Effector memory CD8-positive, alpha-beta T cell (primary cell): ENCODE results near the gene JDP2.
A peak's percentile ranks its signal among the peaks of the same experiment; 100 is the strongest.

Experiments
- ATAC-seq: fragments of 150-1000 bp; cut with Tn5 transposase; replicated peaks from 2 replicates; pipeline ENCODE4 v1.10.0; 2021; ENCODE audit warnings: mild to moderate bottlenecking, moderate library complexity
- DNase-seq, 3 experiments: peaks; one replicate each; pipeline ENCODE4 v3.0.0; 2021
- H3K27ac Mint-ChIP-seq, 2 donors: one replicate each; pipeline ENCODE4 v1.8.0; 2022; ENCODE audit warnings: mild to moderate bottlenecking in 2 of 2, mixed read lengths in 2 of 2, moderate library complexity in 2 of 2
- H3K27me3 Mint-ChIP-seq, 2 donors: one replicate each; pipeline ENCODE4 v1.8.0; 2022; ENCODE audit warnings: mixed read lengths in 2 of 2
- H3K36me3 Mint-ChIP-seq: one replicate; pipeline ENCODE4 v1.8.0; 2022; ENCODE audit warnings: mild to moderate bottlenecking, moderate library complexity, mixed read lengths; ENCODE audit not compliant: insufficient read depth
- H3K4me1 Mint-ChIP-seq, 2 donors: one replicate each; pipeline ENCODE4 v1.8.0; 2022; ENCODE audit warnings: low read depth in 2 of 2, mixed read lengths in 2 of 2
- H3K4me3 Mint-ChIP-seq, 2 donors: one replicate each; pipeline ENCODE4 v1.8.0; 2022; ENCODE audit warnings: mild to moderate bottlenecking in 2 of 2, mixed read lengths in 2 of 2, moderate library complexity in 2 of 2
- H3K9me3 Mint-ChIP-seq, 2 donors: one replicate each; pipeline ENCODE4 v1.8.0; 2022; ENCODE audit warnings: mixed read lengths in 2 of 2

Gene JDP2

DNA sequence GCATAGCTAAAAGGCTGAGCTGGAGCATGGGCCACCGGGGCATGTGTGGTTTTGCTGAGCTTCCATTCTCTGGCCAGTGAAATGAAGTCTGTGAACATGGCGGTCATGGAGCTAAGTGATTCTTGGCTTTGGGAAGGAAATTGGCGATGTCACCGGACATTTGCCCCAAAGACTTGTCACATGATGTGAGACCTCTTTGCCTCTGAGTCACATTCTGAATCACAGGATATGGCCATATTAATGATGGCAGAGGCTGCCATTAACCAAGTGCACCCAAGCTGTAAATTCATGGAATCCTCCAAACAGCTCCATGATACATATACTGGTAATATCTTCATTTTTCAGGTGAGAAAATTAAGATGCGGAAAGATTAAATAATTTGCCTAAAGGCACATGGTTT lies 67.1 kb downstream of the JDP2 start:
- no peaks in the 10 kb centered on the region for H3K27me3 Mint-ChIP-seq

DNA sequence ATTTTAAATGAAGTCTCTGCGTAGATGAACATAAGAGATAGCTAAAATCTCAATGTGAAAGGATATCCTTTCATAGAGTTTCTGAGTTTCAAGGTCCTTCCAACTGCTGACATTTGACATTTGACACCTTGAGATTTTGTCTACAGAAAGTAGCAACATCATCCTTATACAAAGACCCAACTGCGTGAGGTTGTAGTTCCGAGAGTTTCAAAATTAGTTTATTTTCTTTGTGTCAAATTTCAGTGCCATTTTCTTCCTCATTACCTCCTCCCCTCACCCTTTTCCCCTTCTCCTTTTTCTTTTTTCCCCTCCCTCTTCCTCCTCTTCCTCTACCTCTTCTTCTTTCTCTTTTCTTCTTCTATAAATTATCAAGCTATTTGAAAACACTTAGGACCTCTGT lies 67.6 kb downstream of the JDP2 start:
- Mint-ChIP-seq H3K9me3 (no peaks in the 10 kb centered on the region), H3K27ac (peak overlapping the region in 1 of 2 donors; percentile 20), H3K36me3 (peaks cover 3% of the 10 kb centered on the region), H3K27me3 (no peaks in the 10 kb centered on the region), H3K4me1 (peaks cover 11 to 27% of the 10 kb centered on the region in 2 donors), H3K4me3 (no peak overlapping the region)
- no peak for DNase-seq
- ATAC-seq: no peak

More for the DNA sequence above, 67.1 kb downstream of the JDP2 start:
- Mint-ChIP-seq H3K9me3 (no peaks in the 10 kb centered on the region), H3K4me3 (no peak overlapping the region), H3K4me1 (peaks cover 11 to 27% of the 10 kb centered on the region in 2 donors), H3K27ac (no peak overlapping the region), H3K36me3 (peaks cover 3% of the 10 kb centered on the region)
- no peak for ATAC-seq
- no peak for DNase-seq

DNA sequence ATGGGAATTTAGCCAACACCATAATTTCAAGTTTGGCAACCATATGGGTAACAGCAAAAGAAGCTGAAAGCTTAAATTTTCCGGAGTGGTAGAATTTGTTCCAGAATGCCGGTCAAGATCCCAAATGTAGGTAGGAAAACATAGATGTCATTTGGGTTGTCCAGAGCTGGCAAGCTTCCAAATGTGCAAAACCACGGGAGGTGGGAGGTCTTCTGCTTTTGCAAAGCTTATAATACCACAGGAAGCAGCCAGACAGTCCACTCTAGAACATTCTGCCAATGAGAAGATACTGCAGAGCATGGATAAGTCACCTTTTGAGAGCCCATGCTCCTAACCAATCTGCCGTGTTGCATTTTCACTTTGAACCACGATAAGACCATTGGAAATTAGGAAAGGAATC lies 68.1 kb downstream of the JDP2 start:
- Mint-ChIP-seq H3K27ac (peak overlapping the region in 1 of 2 donors; percentile 20), H3K9me3 (no peaks in the 10 kb centered on the region), H3K4me1 (peaks cover 11 to 27% of the 10 kb centered on the region in 2 donors), H3K36me3 (peaks cover 3% of the 10 kb centered on the region), H3K27me3 (no peaks in the 10 kb centered on the region), H3K4me3 (no peak overlapping the region)
- no peak for ATAC-seq
- no peak for DNase-seq

DNA sequence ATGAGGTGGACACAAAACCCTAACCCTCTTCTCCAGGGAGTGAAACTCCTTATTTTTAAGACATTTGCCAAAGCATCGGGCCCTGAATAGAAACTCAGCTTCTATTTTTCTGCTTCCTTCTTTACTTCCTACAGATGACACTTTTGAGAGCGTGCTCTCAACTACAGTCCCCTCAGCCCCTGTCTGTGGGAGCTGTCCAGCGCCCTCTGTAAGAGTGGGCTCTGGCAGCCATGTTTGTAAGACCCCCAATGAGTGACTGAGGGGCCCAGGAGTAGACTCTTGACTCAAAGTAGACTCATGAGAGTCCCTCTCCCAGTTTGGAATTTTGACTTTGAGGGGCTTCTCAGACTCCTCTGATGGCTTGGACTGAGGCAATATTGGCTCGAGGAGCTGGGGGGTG lies 68.9 kb downstream of the JDP2 start:
- H3K36me3 Mint-ChIP-seq: peaks cover 3% of the 10 kb centered on the region
- peaks cover 11 to 27% of the 10 kb centered on the region in 2 donors for H3K4me1 Mint-ChIP-seq
- DNase-seq: no peak
- peak overlapping the region; percentile 7 to 85 for H3K27ac Mint-ChIP-seq
- H3K9me3 Mint-ChIP-seq: no peaks in the 10 kb centered on the region
- H3K4me3 Mint-ChIP-seq: peak overlapping the region in 1 of 2 donors; percentile 54
- no peaks in the 10 kb centered on the region for H3K27me3 Mint-ChIP-seq
- ATAC-seq: no peak

DNA sequence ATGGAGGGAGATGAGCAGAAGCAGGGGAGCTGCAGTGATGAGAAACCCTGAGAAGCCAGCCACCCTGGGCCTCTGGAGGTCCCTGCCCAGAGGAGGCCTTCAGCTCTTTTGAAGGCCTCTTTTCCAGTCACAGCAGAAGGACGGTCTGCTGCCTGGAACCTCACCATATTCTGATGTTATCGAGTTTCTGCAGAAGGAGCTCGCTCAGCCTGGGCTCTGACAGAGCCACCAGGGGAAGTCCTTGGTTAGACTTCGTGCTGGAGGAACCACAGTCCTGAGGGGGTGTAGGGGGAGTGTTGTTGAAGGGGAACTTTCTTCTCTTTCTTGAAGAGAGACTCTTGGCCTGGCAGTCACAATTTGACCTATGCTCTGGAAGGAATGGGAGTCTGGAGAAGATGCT lies 69.4 kb downstream of the JDP2 start:
- Mint-ChIP-seq H3K9me3 (no peaks in the 10 kb centered on the region), H3K27me3 (no peaks in the 10 kb centered on the region), H3K36me3 (peaks cover 3% of the 10 kb centered on the region), H3K4me1 (peaks cover 11 to 27% of the 10 kb centered on the region in 2 donors), H3K4me3 (peak overlapping the region; percentile 51 to 54), H3K27ac (peak overlapping the region; percentile 7 to 85)
- peak; percentile 75 for ATAC-seq
- DNase-seq: no peak

DNA sequence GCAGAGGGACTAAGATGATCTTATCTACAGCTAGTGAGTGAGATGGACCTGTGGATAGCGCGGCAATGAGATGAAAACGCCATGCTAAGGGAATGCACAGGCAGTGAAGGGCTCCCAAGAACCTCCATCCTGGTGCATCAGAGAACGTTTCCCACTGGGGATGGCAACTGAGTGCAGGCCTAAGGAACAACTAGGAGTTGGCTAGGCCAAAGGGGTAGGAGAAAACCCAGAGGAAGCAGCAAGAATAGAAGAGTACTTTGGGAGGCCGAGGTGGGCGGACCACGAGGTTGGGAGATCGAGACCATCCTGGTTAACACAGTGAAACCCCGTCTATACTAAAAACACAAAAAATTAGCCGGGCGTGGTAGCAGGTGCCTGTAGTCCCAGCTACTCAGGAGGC lies 69.9 kb downstream of the JDP2 start:
- peak overlapping the region; percentile 7 to 85 for H3K27ac Mint-ChIP-seq
- ATAC-seq: no peak
- H3K4me3 Mint-ChIP-seq: peak overlapping the region; percentile 51 to 54

DNA sequence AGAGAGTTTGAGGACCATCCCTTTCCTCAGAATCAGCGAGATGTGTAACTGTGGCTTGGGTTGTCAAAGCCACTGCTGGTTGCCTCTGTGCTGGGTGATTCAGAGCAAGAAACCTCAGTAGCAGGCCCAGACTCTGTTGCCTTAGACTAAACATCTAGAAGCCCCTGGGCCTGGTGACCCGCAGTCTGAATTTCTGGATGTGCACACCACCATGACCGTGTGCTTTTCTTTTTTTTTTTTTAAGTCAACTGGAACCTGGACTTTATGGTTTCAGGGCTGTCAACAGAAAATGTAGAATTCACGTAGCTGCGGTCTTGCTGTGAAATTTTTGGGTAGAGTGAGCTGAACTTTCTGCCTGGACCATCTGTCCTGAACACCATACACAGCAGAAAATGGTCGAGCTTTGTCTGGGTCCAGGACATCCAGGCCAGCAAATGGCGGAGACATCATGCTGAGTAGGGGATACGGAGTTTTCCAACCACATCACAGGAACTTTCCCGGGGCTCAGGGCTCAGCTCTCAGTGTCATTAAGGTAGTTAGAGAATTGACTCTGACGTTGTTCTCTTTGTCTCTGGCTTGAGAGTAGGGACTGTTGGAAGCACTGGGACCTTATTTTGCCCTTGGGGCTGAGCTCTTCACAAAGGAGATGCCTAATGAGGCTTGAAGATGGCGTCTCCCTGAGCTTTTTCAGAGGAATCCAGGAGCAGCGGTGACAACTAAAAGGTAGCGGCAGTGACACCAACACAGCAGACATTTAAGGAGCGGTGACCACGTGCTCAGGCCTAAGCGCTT lies 71.5 kb downstream of the JDP2 start:
- Mint-ChIP-seq H3K27ac (peak overlapping the region; percentile 77 to 81), H3K4me1 (peaks cover 11 to 27% of the 10 kb centered on the region in 2 donors), H3K36me3 (peaks cover 3% of the 10 kb centered on the region), H3K9me3 (no peaks in the 10 kb centered on the region), H3K27me3 (no peaks in the 10 kb centered on the region), H3K4me3 (no peak overlapping the region)
- DNase-seq (no peak), ATAC-seq (peak; percentile 54)

More for the DNA sequence above, 69.9 kb downstream of the JDP2 start:
- Mint-ChIP-seq H3K36me3 (peaks cover 3% of the 10 kb centered on the region), H3K4me1 (peaks cover 11 to 27% of the 10 kb centered on the region in 2 donors), H3K27me3 (no peaks in the 10 kb centered on the region), H3K9me3 (no peaks in the 10 kb centered on the region)
- no peak for DNase-seq

DNA sequence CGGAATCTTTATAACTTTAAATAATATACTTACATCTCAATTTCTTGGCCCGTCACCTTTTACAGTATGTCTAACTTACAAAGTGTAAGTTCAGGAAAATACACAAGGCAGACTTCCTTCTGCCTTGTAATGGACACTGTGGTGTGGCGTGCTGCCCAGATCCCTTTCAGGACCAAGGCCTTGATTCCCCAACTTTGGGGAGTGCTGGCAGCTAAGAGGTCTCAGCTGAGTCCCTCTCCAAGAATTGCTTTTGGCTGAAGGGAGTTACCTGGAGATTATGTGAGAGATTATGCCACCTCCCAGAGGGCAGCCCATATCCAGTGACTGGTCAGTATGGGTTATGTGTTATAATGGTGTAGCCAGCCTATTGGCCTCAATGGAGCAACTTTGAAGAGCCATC lies 73.3 kb downstream of the JDP2 start:
- no peak for ATAC-seq
- no peaks in the 10 kb centered on the region for H3K9me3 Mint-ChIP-seq

DNA sequence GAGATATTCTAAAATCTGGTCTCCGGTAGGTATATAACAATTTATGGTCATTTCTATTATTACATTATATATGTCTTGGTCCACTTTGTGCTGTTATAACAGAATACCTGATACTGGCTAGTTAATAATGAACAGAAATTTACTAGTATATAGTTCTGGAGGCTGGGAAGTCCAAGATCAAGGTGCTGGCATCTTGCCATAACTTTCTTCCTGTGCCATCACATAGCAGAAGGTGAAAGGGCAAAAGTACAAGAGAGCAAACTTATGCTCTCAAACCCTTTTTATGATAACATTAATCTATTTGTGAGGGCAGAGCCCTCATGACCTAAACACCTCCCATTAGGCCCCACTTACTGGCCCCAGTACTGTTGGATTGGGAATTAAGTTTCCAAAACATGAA lies 76.6 kb downstream of the JDP2 start:
- no peak for DNase-seq
- Mint-ChIP-seq H3K27ac (no peak overlapping the region), H3K4me1 (peaks cover 0 to under 1% of the 10 kb centered on the region in 2 donors), H3K9me3 (peaks cover 0 to 1% of the 10 kb centered on the region in 2 donors), H3K27me3 (no peaks in the 10 kb centered on the region), H3K4me3 (no peak overlapping the region), H3K36me3 (no peaks in the 10 kb centered on the region)
- ATAC-seq: no peak

More for the DNA sequence above, 73.3 kb downstream of the JDP2 start:
- DNase-seq: no peak
- Mint-ChIP-seq H3K4me3 (no peak overlapping the region), H3K4me1 (peaks cover 11 to 21% of the 10 kb centered on the region in 2 donors), H3K27me3 (no peaks in the 10 kb centered on the region), H3K27ac (no peak overlapping the region), H3K36me3 (peaks cover 3% of the 10 kb centered on the region)

DNA sequence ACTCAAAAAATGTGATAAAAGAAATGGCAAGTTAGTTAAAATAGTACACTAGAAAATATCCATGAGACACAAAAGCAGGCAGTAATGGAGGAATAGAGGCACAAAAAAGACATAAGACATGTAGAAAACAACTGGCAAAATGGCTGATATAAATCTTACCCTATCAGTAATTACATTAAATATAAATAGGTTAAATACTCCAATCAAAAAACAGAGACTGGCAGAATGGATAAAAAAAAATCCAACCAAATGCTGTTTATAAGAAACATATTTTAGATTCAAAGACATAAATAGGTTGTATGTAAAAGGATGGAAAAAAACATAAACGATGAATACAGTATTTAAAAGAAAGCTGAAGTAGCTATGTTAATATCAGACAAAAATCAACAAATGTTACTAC lies 79.1 kb downstream of the JDP2 start:
- DNase-seq (no peak), ATAC-seq (no peak)
- H3K4me1 Mint-ChIP-seq: no peaks in the 10 kb centered on the region
- no peak overlapping the region for H3K4me3 Mint-ChIP-seq
- H3K36me3 Mint-ChIP-seq: no peaks in the 10 kb centered on the region
- H3K27ac Mint-ChIP-seq: no peak overlapping the region
- H3K9me3 Mint-ChIP-seq: peaks cover 0 to 5% of the 10 kb centered on the region in 2 donors
- no peaks in the 10 kb centered on the region for H3K27me3 Mint-ChIP-seq

DNA sequence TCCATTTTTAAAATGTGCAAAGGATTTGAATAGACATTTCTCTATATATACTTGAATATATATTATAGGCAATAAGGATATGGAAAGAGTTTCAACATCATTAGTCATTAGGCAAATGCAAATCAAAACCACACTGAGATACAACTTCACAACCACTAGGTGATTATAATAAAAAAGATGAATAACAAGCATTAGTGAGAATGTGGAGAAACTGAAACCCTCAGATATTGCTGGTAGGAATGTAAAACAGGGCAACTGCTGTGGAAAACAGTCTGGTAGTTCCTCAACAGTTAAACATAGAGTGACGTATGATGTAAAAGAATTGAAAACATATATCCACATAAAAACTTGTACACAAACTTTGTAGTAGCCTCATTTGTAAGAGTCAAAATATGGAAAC lies 82.7 kb downstream of the JDP2 start:
- DNase-seq: no peak

DNA sequence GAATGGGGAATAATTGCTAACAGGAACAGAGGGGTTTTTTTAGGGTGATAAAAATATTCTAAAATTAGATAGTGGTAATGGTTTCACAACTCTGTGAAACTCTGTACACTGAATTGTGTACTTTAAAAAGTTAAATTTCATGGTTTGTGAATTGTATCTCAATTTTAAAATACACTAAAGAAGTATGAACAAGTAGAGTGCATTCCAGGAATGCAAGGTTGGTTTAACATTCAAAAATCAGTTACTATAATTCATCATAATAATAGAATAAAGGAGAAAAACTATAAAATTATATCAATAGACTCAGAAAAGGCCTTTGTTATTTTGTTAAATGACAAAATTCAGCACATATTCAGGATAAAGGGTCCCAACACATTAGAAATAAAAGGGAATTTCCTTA lies 83.4 kb downstream of the JDP2 start:
- Mint-ChIP-seq H3K36me3 (peaks cover 7% of the 10 kb centered on the region), H3K27me3 (no peaks in the 10 kb centered on the region), H3K4me3 (no peak overlapping the region), H3K9me3 (peaks cover 0 to 7% of the 10 kb centered on the region in 2 donors), H3K27ac (peak overlapping the region in 1 of 2 donors; percentile 58), H3K4me1 (peaks cover 22 to 28% of the 10 kb centered on the region in 2 donors)
- ATAC-seq: no peak
- no peak for DNase-seq

More for the DNA sequence above, 82.7 kb downstream of the JDP2 start:
- no peak for ATAC-seq
- no peak overlapping the region for H3K4me3 Mint-ChIP-seq
- H3K27ac Mint-ChIP-seq: no peak overlapping the region
- no peaks in the 10 kb centered on the region for H3K27me3 Mint-ChIP-seq
- peaks cover 15 to 21% of the 10 kb centered on the region in 2 donors for H3K4me1 Mint-ChIP-seq
- H3K9me3 Mint-ChIP-seq: peaks cover 0 to 7% of the 10 kb centered on the region in 2 donors
- H3K36me3 Mint-ChIP-seq: peaks cover 4% of the 10 kb centered on the region

DNA sequence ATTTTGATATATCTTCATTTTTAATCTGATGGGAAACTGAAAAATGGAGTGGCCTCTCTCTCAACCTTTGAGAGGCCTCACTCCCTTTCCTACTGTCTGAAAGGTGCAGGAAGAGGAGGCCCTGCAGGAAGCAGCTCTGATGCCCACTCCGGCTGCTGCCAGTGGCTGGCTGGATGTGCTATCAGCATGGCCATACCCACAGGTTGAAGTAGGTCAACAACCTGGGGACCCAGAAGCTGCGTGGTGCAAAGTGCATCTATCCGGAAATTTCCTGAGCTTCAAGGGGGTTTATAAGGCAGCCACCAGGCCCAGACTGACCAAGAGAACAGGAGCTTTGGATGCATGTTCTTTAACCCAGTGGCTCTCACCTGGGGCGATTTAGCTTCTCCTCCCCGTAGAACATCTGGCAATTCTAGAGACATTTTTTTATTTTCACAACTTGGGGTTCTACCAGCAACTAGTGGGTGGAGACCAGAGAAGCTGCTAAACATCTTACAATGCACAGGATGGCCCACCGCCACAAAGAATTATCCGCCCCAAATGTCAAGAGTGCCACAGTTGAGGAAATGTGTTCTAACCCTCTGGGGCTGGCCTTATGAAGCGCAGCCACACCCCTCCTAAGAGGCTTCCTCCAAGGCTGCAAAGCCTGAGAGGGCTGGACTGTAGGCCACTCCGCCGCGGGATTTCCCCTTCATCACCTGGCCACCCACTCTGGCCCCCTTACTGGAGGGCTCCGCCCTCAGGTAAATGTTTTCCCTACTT lies 86.3 kb downstream of the JDP2 start:
- H3K4me3 Mint-ChIP-seq: peak overlapping the region; percentile 83 to 85
- ATAC-seq: peak; percentile 61
- peaks cover 0 to 6% of the 10 kb centered on the region in 2 donors for H3K9me3 Mint-ChIP-seq
- H3K36me3 Mint-ChIP-seq: peaks cover 7% of the 10 kb centered on the region
- H3K27ac Mint-ChIP-seq: peak overlapping the region; percentile 92 to 96
- no peaks in the 10 kb centered on the region for H3K27me3 Mint-ChIP-seq
- peak; percentile 32 to 48 (median 33) for DNase-seq
- peaks cover 22 to 34% of the 10 kb centered on the region in 2 donors for H3K4me1 Mint-ChIP-seq
